Measurements from ENCODE around the gene ADAT2.

Gene ADAT2

GRCh38 chr6:143405373-143406154 is 44.9 kb downstream of the ADAT2 start:
- TF ChIP-seq, protein P1, sequence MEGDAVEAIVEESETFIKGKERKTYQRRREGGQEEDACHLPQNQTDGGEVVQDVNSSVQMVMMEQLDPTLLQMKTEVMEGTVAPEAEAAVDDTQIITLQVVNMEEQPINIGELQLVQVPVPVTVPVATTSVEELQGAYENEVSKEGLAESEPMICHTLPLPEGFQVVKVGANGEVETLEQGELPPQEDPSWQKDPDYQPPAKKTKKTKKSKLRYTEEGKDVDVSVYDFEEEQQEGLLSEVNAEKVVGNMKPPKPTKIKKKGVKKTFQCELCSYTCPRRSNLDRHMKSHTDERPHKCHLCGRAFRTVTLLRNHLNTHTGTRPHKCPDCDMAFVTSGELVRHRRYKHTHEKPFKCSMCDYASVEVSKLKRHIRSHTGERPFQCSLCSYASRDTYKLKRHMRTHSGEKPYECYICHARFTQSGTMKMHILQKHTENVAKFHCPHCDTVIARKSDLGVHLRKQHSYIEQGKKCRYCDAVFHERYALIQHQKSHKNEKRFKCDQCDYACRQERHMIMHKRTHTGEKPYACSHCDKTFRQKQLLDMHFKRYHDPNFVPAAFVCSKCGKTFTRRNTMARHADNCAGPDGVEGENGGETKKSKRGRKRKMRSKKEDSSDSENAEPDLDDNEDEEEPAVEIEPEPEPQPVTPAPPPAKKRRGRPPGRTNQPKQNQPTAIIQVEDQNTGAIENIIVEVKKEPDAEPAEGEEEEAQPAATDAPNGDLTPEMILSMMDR (IDR thresholded peaks at IDR 0.05; ENCODE audit: control insufficient read depth, insufficient read depth, low read depth, low read length, missing control alignments), result no peak

GRCh38 chr6:143402721-143403336 is 47.7 kb downstream of the ADAT2 start:
- no peak overlapping the region for H3K4me3 ChIP-seq (ENCODE audit: control insufficient read depth, low read depth, low read length)
- TF ChIP-seq, protein P1 (IDR thresholded peaks at IDR 0.05; ENCODE audit: control insufficient read depth, insufficient read depth, low read depth, low read length, missing control alignments), result no peak
- no peak for DNase-seq (ENCODE audit: low read depth)

More at GRCh38 chr6:143405373-143406154, 44.9 kb downstream of the ADAT2 start:
- peak; percentile 69 for DNase-seq (ENCODE audit: low read depth)
- no peak overlapping the region for H3K4me3 ChIP-seq (ENCODE audit: control insufficient read depth, low read depth, low read length)

- no peak overlapping the region for H3K4me3 ChIP-seq (ENCODE audit: control insufficient read depth, low read depth, low read length)
- no peak for DNase-seq (ENCODE audit: low read depth)
- TF ChIP-seq, protein P1 (IDR thresholded peaks at IDR 0.05; ENCODE audit: control insufficient read depth, insufficient read depth, low read depth, low read length, missing control alignments), result no peak
Measured at GRCh38 chr6:143401636-143402370, 48.7 kb downstream of the ADAT2 start.

DNA sequence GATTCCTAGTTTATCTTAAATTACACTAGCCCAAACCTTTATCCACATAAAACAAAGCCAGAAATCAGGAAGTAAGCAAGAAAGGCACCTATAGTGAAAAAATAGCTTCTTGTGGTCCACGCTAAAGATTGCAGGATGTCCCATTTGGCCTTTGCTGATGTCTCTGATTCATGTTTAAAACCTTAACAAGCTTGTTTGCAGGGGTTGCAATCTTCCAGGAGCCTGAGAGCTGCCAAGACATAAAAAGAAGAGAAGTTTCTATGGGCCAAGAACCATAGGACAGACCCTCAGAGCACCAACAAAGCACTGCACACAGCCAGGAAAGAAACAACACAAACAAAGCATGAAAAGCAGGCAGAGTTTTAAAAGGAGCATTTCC is 49.4 kb downstream of the ADAT2 start:
- DNase-seq (ENCODE audit: low read depth), result no peak
- TF ChIP-seq, protein P1 (IDR thresholded peaks at IDR 0.05; ENCODE audit: control insufficient read depth, insufficient read depth, low read depth, low read length, missing control alignments), result no peak
- no peak overlapping the region for H3K4me3 ChIP-seq (ENCODE audit: control insufficient read depth, low read depth, low read length)

GRCh38 chr6:143400258-143401067 is 50.0 kb downstream of the ADAT2 start:
- TF ChIP-seq, protein P1 (IDR thresholded peaks at IDR 0.05; ENCODE audit: control insufficient read depth, insufficient read depth, low read depth, low read length, missing control alignments), result no peak
- DNase-seq (ENCODE audit: low read depth), result no peak
- no peak overlapping the region for H3K4me3 ChIP-seq (ENCODE audit: control insufficient read depth, low read depth, low read length)

GRCh38 chr6:143399775-143400174 is 50.7 kb downstream of the ADAT2 start:
- no peak for DNase-seq (ENCODE audit: low read depth)
- TF ChIP-seq, protein P1 (IDR thresholded peaks at IDR 0.05; ENCODE audit: control insufficient read depth, insufficient read depth, low read depth, low read length, missing control alignments), result no peak
- H3K4me3 ChIP-seq (ENCODE audit: control insufficient read depth, low read depth, low read length), result no peak overlapping the region
